Neuronal stem cell (in vitro differentiated cells): Measurements from ENCODE around the gene KCTD3.

Experiments
- DNase-seq: peaks from one replicate; pipeline ENCODE4 v3.0.0-alpha.2; 2013; ENCODE audit warnings: low spot score
- H2AFZ ChIP-seq: one replicate; pipeline ENCODE4 v1.6.1; 2013; ENCODE audit warnings: mild to moderate bottlenecking, low read length, inconsistent platforms
- H2AK5ac ChIP-seq: 2 replicates; pipeline ENCODE4 v1.6.1; 2013; ENCODE audit warnings: low read depth, mild to moderate bottlenecking, inconsistent platforms, low read length, moderate library complexity, mixed read lengths
- H2BK120ac ChIP-seq: 2 replicates; pipeline ENCODE4 v1.6.1; 2013; ENCODE audit warnings: low read depth, mild to moderate bottlenecking, inconsistent platforms, low read length, moderate library complexity, mixed read lengths
- H2BK12ac ChIP-seq: one replicate; pipeline ENCODE4 v1.6.1; 2013; ENCODE audit warnings: low read length, inconsistent platforms
- H2BK15ac ChIP-seq: 2 replicates; pipeline ENCODE4 v1.6.1; 2013; ENCODE audit warnings: mild to moderate bottlenecking, low read length, inconsistent platforms, mixed read lengths
- H2BK5ac ChIP-seq: one replicate; pipeline ENCODE4 v1.6.1; 2013; ENCODE audit warnings: inconsistent platforms, mild to moderate bottlenecking, low read length, moderate library complexity
- H3K14ac ChIP-seq: one replicate; pipeline ENCODE4 v1.6.1; 2013; ENCODE audit warnings: low read length, inconsistent platforms
- H3K18ac ChIP-seq: 2 replicates; pipeline ENCODE4 v1.6.1; 2013; ENCODE audit warnings: low read length, inconsistent platforms
- H3K23ac ChIP-seq: 2 replicates; pipeline ENCODE4 v1.6.1; 2013; ENCODE audit warnings: low read depth, mild to moderate bottlenecking, mixed read lengths, low read length, inconsistent platforms; ENCODE audit not compliant: poor library complexity
- H3K27ac ChIP-seq: replicated peaks from 3 replicates; pipeline ENCODE4 v1.5.1; 2013; ENCODE audit warnings: low read length, inconsistent platforms
- H3K27me3 ChIP-seq, 3 experiments: 2 replicates each; pipeline ENCODE4 v1.6.1; 2013; ENCODE audit warnings: low read length in 3 of 3, mild to moderate bottlenecking in 2 of 3, inconsistent platforms in 1 of 3, low read depth in 1 of 3, mixed read lengths in 1 of 3, moderate library complexity in 1 of 3; ENCODE audit not compliant: control insufficient read depth in 3 of 3, insufficient read depth in 3 of 3
- H3K36me3 ChIP-seq, 2 donors: replicated peaks in 1 of 2; 2 replicates each; pipeline ENCODE4 v1.6.1; 2013; ENCODE audit warnings: low read length in 2 of 2; ENCODE audit not compliant: control insufficient read depth in 2 of 2, insufficient read depth in 2 of 2
- H3K4ac ChIP-seq: 2 replicates; pipeline ENCODE4 v1.6.1; 2013; ENCODE audit warnings: inconsistent platforms, mild to moderate bottlenecking, low read length, moderate library complexity
- H3K4me1 ChIP-seq, 2 donors: 1 replicate in 1 of 2; 2 replicates in 1 of 2; pipeline ENCODE4 v1.6.1; 2013; ENCODE audit warnings: low read length in 2 of 2, low read depth in 1 of 2; ENCODE audit not compliant: control insufficient read depth in 2 of 2, insufficient read depth in 1 of 2
- H3K4me2 ChIP-seq: one replicate; pipeline ENCODE4 v1.6.1; 2013; ENCODE audit warnings: mild to moderate bottlenecking, low read length, inconsistent platforms; ENCODE audit not compliant: insufficient read depth, poor library complexity, severe bottlenecking
- H3K4me3 ChIP-seq, 2 donors: 2 replicates each; pipeline ENCODE4 v1.5.1; 2013; ENCODE audit warnings: low read length in 2 of 2, mild to moderate bottlenecking in 2 of 2, inconsistent platforms in 1 of 2, moderate library complexity in 1 of 2
- H3K79me1 ChIP-seq: one replicate; pipeline ENCODE4 v1.6.1; 2013; ENCODE audit warnings: low read depth, mild to moderate bottlenecking, inconsistent platforms, low read length, moderate library complexity
- H3K9ac ChIP-seq: one replicate; pipeline ENCODE4 v1.6.1; 2013; ENCODE audit warnings: mild to moderate bottlenecking, low read depth, low read length, inconsistent platforms; ENCODE audit not compliant: poor library complexity
- H3K9me3 ChIP-seq, 2 donors: replicated peaks in 1 of 2; 2 replicates each; pipeline versions ENCODE3 to v1.6.1; 2013; ENCODE audit warnings: low read length in 2 of 2, mild to moderate bottlenecking in 2 of 2, inconsistent platforms in 1 of 2, low read depth in 1 of 2, mixed read lengths in 1 of 2, moderate library complexity in 1 of 2; ENCODE audit not compliant: control insufficient read depth in 2 of 2, insufficient read depth in 1 of 2
- H4K8ac ChIP-seq: one replicate; pipeline ENCODE4 v1.6.1; 2013; ENCODE audit warnings: low read depth, mild to moderate bottlenecking, inconsistent platforms, low read length, moderate library complexity
- H4K91ac ChIP-seq: one replicate; pipeline ENCODE4 v1.6.1; 2013; ENCODE audit warnings: low read length, low read depth, mild to moderate bottlenecking, inconsistent platforms; ENCODE audit not compliant: poor library complexity
- WGBS, 2 donors: extraction: QIAGEN DNeasy Blood & Tissue Kit; methylation state at CpG; one replicate each; pipeline ENCODE4 v1.1.7; 2013; ENCODE audit warnings: missing lambda C conversion rate in 2 of 2, mixed read lengths in 1 of 2; ENCODE audit not compliant: insufficient read length in 2 of 2, insufficient replicate concordance in 1 of 2; ENCODE audit errors: extremely low coverage in 2 of 2; 5-methylcytosine and 5-hydroxymethylcytosine counted together

KCTD3 gene

DNA sequence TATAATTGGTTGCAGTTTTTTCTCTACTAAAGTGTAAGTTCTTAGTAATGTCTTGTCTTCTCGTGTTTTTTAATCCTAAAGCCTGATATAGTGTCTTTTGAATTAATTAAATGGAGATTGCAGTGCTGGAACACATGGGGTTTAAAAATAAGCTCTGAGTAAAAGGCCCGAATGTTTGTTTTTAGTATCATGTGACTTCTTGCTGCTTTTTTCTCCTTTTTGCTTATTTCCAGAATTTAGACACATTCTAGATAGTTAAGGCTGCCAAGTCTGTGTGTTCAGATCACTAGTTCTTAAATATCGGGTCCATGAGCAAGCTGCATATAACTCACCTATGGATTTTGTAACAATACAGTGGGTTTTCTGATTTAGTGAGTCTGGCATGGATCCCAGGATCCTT lies 27.5 kb downstream of the KCTD3 start:
- Histone ChIP-seq H2AFZ (no peak overlapping the region), H4K8ac (no peak overlapping the region), H3K9me3 (peaks cover 0 to 3% of the 10 kb centered on the region in 2 donors), H3K79me1 (no peaks in the 10 kb centered on the region), H2BK12ac (no peak overlapping the region), H3K27me3 (no peaks in the 10 kb centered on the region), H3K23ac (no peak overlapping the region), H2BK120ac (no peak overlapping the region), H3K4me2 (no peak overlapping the region), H2BK15ac (no peak overlapping the region), H2AK5ac (no peak overlapping the region), H3K18ac (no peak overlapping the region), H3K27ac (no peak overlapping the region), H4K91ac (no peak overlapping the region), H2BK5ac (no peak overlapping the region), H3K4ac (no peak overlapping the region), H3K36me3 (peaks cover 0 to 69% of the 10 kb centered on the region in 2 donors), H3K14ac (no peak overlapping the region), H3K4me1 (peaks cover 0 to 3% of the 10 kb centered on the region in 2 donors), H3K4me3 (no peak overlapping the region), H3K9ac (no peak overlapping the region)
- no peak for DNase-seq
- WGBS, 2 donors: no CpG with 5 or more reads among the region's 3 CpGs

DNA sequence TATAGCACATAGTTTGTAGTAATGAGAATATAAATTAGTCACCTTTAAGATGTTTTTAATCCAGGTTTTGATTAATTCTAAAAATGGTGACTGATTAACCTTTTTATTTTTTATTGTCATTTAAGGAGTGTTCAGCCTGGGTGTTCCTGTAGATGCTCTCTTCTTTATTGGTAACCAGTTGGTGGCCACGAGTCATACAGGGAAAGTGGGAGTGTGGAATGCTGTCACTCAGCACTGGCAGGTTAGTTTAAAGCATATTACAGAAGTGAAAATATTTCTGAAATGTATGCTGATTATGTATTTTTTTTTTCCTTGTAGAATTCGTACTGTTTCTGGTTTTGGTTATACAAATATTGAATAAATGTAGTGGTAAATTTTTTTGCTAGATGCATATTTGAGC lies 28.1 kb downstream of the KCTD3 start:
- H2BK5ac ChIP-seq: no peak overlapping the region
- H4K91ac ChIP-seq: no peak overlapping the region
- no peak overlapping the region for H2BK15ac ChIP-seq
- H3K79me1 ChIP-seq: no peaks in the 10 kb centered on the region
- WGBS, 2 donors: no CpG with 5 or more reads among the region's 2 CpGs
- H3K4me3 ChIP-seq: no peak overlapping the region
- no peak overlapping the region for H3K4me2 ChIP-seq
- H3K9me3 ChIP-seq: no peaks in the 10 kb centered on the region
- H2AFZ ChIP-seq: no peak overlapping the region
- no peak overlapping the region for H3K18ac ChIP-seq
- H3K4me1 ChIP-seq: peaks cover 0 to 3% of the 10 kb centered on the region in 2 donors
- H3K4ac ChIP-seq: no peak overlapping the region
- no peak overlapping the region for H3K23ac ChIP-seq
- H2AK5ac ChIP-seq: no peak overlapping the region
- no peaks in the 10 kb centered on the region for H3K27me3 ChIP-seq
- no peak overlapping the region for H3K14ac ChIP-seq
- H3K36me3 ChIP-seq: peaks cover 0 to 66% of the 10 kb centered on the region in 2 donors
- H2BK12ac ChIP-seq: no peak overlapping the region
- no peak overlapping the region for H2BK120ac ChIP-seq
- H3K9ac ChIP-seq: no peak overlapping the region
- H4K8ac ChIP-seq: no peak overlapping the region
- no peak overlapping the region for H3K27ac ChIP-seq
- no peak for DNase-seq

DNA sequence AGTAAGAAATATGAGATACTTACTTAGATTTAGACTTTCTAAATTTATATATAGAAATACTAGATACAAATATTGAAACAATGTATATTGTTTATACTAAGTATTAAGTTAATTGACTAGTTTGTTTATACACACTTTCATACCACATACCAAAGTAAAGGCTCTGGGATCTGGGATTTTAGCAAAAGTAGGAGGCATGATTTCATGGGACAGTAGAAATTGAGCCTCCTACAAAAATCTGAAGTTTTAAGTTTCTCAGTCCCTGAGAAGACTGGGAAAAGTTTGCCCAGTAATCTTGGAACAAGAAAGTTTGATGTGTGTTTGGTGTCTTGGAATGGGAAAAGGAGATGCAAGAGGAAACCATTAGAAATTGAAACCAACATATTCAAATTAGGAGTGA lies 30.9 kb downstream of the KCTD3 start:
- Histone ChIP-seq H3K4ac (no peak overlapping the region), H2AFZ (no peak overlapping the region), H3K4me2 (no peak overlapping the region), H2BK120ac (no peak overlapping the region), H4K8ac (no peak overlapping the region), H3K79me1 (no peaks in the 10 kb centered on the region), H3K9me3 (no peaks in the 10 kb centered on the region), H3K23ac (no peak overlapping the region), H2BK5ac (no peak overlapping the region), H3K4me1 (peaks cover 0 to 4% of the 10 kb centered on the region in 2 donors), H3K9ac (no peak overlapping the region), H3K27me3 (no peaks in the 10 kb centered on the region), H3K36me3 (peaks cover 0 to 78% of the 10 kb centered on the region in 2 donors), H3K14ac (no peak overlapping the region), H2BK12ac (no peak overlapping the region), H2BK15ac (no peak overlapping the region), H3K4me3 (no peak overlapping the region), H2AK5ac (no peak overlapping the region), H3K18ac (no peak overlapping the region), H3K27ac (no peak overlapping the region), H4K91ac (no peak overlapping the region)
- no peak for DNase-seq

DNA sequence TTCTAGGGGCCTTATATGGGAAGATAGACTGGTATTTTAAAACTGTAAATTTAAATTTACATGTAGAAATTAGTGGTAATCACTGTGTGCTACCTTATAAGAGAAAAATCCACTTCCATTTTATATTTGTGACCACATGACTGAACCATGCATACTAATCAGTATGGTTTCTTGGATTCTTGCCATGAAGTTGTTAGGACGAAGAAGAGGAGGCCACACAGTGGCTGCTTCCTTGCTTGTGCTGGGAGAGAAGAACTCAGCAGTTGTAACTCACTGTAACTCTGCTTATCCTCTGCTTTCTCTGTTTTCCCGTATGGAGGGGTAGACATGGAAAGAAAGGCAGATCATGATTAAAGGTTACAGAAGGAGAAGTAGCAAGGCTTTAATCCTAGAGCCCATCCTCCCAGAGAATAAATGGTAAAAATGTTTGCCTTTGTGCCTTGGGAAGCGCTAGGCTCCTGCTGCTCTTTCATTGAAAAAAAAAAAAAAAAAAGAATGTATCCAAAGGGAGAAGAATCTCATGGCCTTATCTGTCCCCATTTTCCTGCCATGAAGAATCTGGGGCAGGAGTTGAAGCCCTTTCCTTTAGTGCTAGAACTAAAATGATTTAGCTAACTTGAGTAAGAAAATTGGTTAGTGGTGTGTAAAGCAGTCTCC lies 32.4 kb downstream of the KCTD3 start:
- Histone ChIP-seq H2AK5ac (no peak overlapping the region), H2BK12ac (no peak overlapping the region), H2BK15ac (no peak overlapping the region), H3K18ac (no peak overlapping the region), H3K23ac (no peak overlapping the region), H2BK120ac (no peak overlapping the region), H3K4ac (no peak overlapping the region), H3K9ac (no peak overlapping the region), H3K4me3 (no peak overlapping the region), H3K4me1 (peaks cover 0 to 4% of the 10 kb centered on the region in 2 donors), H3K36me3 (peaks cover 2 to 92% of the 10 kb centered on the region in 2 donors), H2BK5ac (no peak overlapping the region), H4K8ac (no peak overlapping the region), H2AFZ (no peak overlapping the region), H3K79me1 (no peaks in the 10 kb centered on the region), H3K14ac (no peak overlapping the region), H3K27ac (peak overlapping the region; percentile 4), H3K9me3 (no peaks in the 10 kb centered on the region), H4K91ac (no peak overlapping the region), H3K4me2 (no peak overlapping the region), H3K27me3 (no peaks in the 10 kb centered on the region)
- DNase-seq: no peak
- WGBS, 2 donors: no CpG with 5 or more reads among the region's 3 CpGs
